Measurements from ENCODE around the gene PPFIBP2. TPM values are rescaled to one million over a fixed set of nuclear protein-coding genes. Genes with fewer than 3 reads are reported as not detected.

The PPFIBP2 gene
- total and polyA plus RNA-seq, 5 experiments from 2014 or later: 2.6 to 88.0 (median 32.2) TPM

GRCh38 chr11:7563281-7563680 lies 49.5 kb downstream of the PPFIBP2 start:
- H3K36me3 Mint-ChIP-seq: peaks cover 18 to 42% (median 32%) of the 10 kb centered on the region in 3 donors
- DNase-seq (no peak), ATAC-seq (no peak)
- peaks cover 0 to 6% (median 0%) of the 10 kb centered on the region in 9 donors for H3K9me3 Mint-ChIP-seq
- H3K4me3 Mint-ChIP-seq: no peak overlapping the region
- peaks cover 0 to 2% (median 1%) of the 10 kb centered on the region in 5 donors for H3K27me3 Mint-ChIP-seq
- POLR2A ChIA-PET: no interaction called here
- no peak overlapping the region for H3K27ac Mint-ChIP-seq
- peaks cover 0 to 6% (median 2%) of the 10 kb centered on the region in 4 donors for H3K4me1 Mint-ChIP-seq

DNA sequence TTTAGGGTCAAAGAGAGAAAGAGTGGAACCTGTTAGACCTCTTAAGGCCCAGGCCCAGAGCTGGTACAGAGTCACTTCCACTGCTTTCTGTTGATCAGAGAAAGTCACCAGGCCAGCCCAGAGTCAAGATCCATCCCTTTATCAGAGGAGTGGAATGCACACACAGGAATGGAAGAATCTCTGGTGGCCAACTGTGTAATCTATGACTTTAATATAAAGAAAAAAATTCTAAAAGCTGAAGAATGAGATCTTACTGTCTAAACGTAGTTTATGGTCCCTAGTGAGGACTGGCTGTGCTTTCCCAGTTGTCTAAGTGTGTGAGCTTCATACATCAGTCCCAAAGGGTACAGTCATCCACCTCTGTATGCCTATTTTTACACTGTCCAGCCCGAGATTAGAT lies 51.0 kb downstream of the PPFIBP2 start:
- Mint-ChIP-seq H3K27ac (no peak overlapping the region), H3K4me1 (peaks cover 0 to 2% (median under 1%) of the 10 kb centered on the region in 4 donors), H3K9me3 (peaks cover 0 to 8% (median 0%) of the 10 kb centered on the region in 9 donors), H3K27me3 (peaks cover 0 to 2% (median 1%) of the 10 kb centered on the region in 5 donors), H3K36me3 (peaks cover 22 to 51% (median 39%) of the 10 kb centered on the region in 3 donors), H3K4me3 (no peak overlapping the region)
- no peak for ATAC-seq
- POLR2A ChIA-PET: no interaction called here
- no peak for DNase-seq

- H3K9me3 Mint-ChIP-seq: peaks cover 0 to 8% (median 0%) of the 10 kb centered on the region in 9 donors
- H3K36me3 Mint-ChIP-seq: peaks cover 25 to 60% (median 39%) of the 10 kb centered on the region in 3 donors
- peaks cover 0 to 13% (median 2%) of the 10 kb centered on the region in 5 donors for H3K27me3 Mint-ChIP-seq
- no peak overlapping the region for H3K4me3 Mint-ChIP-seq
- no peak for ATAC-seq
- H3K27ac Mint-ChIP-seq: no peak overlapping the region
- H3K4me1 Mint-ChIP-seq: peaks cover 0 to 2% (median under 1%) of the 10 kb centered on the region in 4 donors
- no peak for DNase-seq
- POLR2A ChIA-PET: no interaction called here
These were observed 53.5 kb downstream of the PPFIBP2 start for GRCh38 chr11:7567311-7567710.

DNA sequence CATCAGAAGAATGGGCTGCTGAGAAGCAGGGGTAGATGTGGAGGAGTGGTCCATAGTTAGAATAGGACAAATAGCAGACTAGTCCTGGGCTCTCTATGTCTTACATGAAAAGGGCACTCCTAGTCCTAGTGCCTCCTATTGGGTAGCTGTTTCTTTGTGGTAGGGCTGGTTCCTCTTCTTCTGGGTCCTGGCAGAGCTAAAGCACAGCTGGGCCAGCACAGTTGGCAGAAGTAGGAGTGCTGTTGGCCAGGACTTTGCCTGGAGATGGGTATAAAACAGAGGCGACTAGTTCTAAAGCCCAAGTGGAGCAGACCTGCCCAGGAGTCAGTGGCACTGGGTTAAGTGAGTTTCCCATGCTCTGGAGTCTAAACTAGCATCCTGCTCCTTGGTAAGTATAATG lies 55.2 kb downstream of the PPFIBP2 start:
- DNase-seq (no peak), ATAC-seq (no peak)
- H3K27ac Mint-ChIP-seq: peak overlapping the region in 1 of 10 donors; percentile 40
- peaks cover 0 to 8% (median 0%) of the 10 kb centered on the region in 9 donors for H3K9me3 Mint-ChIP-seq
- POLR2A ChIA-PET: no interaction called here
- no peak overlapping the region for H3K4me3 Mint-ChIP-seq
- peaks cover 0 to 19% (median 2%) of the 10 kb centered on the region in 5 donors for H3K27me3 Mint-ChIP-seq
- H3K36me3 Mint-ChIP-seq: peaks cover 25 to 64% (median 34%) of the 10 kb centered on the region in 3 donors
- H3K4me1 Mint-ChIP-seq: peaks cover 0 to 2% (median 0%) of the 10 kb centered on the region in 4 donors

- H3K27me3 Mint-ChIP-seq: peaks cover 0 to 26% (median 10%) of the 10 kb centered on the region in 5 donors
- no peak for DNase-seq
- POLR2A ChIA-PET: no interaction called here
- H3K36me3 Mint-ChIP-seq: peaks cover 20 to 58% (median 33%) of the 10 kb centered on the region in 3 donors
- peaks cover 2 to 8% (median 6%) of the 10 kb centered on the region in 4 donors for H3K4me1 Mint-ChIP-seq
- peaks cover 0 to 8% (median 0%) of the 10 kb centered on the region in 9 donors for H3K9me3 Mint-ChIP-seq
- H3K27ac Mint-ChIP-seq: peak overlapping the region in 1 of 10 donors; percentile 40
- no peak overlapping the region for H3K4me3 Mint-ChIP-seq
- ATAC-seq: no peak
These were observed 56.4 kb downstream of the PPFIBP2 start for GRCh38 chr11:7570241-7570640.

DNA sequence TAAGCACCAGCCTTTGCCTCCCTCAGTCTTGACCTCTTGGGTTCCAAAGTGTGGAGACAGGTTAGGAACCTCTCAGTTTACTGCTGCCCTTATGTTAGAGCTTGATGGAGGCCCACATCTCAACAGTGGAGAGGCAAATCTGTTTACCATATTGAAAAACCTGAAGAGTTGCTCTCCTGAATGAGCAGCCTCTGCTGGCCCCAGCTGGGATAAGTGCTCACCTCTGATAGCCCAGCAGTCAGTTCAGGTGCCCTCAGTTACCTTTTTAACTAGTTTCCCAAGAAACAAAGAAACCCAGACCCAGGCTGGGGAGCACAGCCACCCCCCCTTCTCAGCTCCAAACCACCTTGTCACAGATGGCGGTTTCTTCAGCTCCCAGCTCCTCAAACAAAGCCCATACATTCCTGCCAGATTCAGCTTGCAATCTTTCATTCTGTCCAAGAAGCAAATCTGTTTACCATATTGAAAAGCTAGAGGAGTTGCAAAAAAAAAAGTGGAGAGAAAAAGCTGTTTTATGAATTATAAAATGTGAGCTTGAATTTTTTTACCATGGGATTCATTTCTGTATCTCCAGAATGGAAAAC lies 57.2 kb downstream of the PPFIBP2 start:
- H3K9me3 Mint-ChIP-seq: peaks cover 0 to 8% (median 0%) of the 10 kb centered on the region in 9 donors
- H3K4me3 Mint-ChIP-seq: no peak overlapping the region
- DNase-seq (no peak), ATAC-seq (no peak)
- H3K4me1 Mint-ChIP-seq: peaks cover 5 to 16% (median 14%) of the 10 kb centered on the region in 4 donors
- H3K27me3 Mint-ChIP-seq: peaks cover 0 to 34% (median 15%) of the 10 kb centered on the region in 5 donors
- H3K36me3 Mint-ChIP-seq: peaks cover 17 to 54% (median 26%) of the 10 kb centered on the region in 3 donors
- no peak overlapping the region for H3K27ac Mint-ChIP-seq
- POLR2A ChIA-PET: no interaction called here

GRCh38 chr11:7571640-7572000 lies 57.8 kb downstream of the PPFIBP2 start:
- Mint-ChIP-seq H3K9me3 (peaks cover 0 to 8% (median 0%) of the 10 kb centered on the region in 9 donors), H3K27me3 (peaks cover 0 to 35% (median 15%) of the 10 kb centered on the region in 5 donors), H3K4me1 (peaks cover 6 to 22% (median 19%) of the 10 kb centered on the region in 4 donors), H3K4me3 (peak overlapping the region in 1 of 10 donors; percentile 38), H3K36me3 (peaks cover 17 to 50% (median 23%) of the 10 kb centered on the region in 3 donors), H3K27ac (no peak overlapping the region)
- POLR2A ChIA-PET: no interaction called here
- no peak for ATAC-seq
- DNase-seq: no peak

GRCh38 chr11:7572001-7572712 lies 58.4 kb downstream of the PPFIBP2 start:
- Mint-ChIP-seq H3K27me3 (peaks cover 2 to 40% (median 16%) of the 10 kb centered on the region in 5 donors), H3K4me1 (peaks cover 10 to 27% (median 25%) of the 10 kb centered on the region in 4 donors), H3K27ac (no peak overlapping the region), H3K9me3 (peaks cover 0 to 8% (median 0%) of the 10 kb centered on the region in 9 donors), H3K36me3 (peaks cover 13 to 47% (median 18%) of the 10 kb centered on the region in 3 donors), H3K4me3 (peak overlapping the region in 1 of 10 donors; percentile 38)
- DNase-seq (no peak), ATAC-seq (no peak)
- POLR2A ChIA-PET: no interaction called here

DNA sequence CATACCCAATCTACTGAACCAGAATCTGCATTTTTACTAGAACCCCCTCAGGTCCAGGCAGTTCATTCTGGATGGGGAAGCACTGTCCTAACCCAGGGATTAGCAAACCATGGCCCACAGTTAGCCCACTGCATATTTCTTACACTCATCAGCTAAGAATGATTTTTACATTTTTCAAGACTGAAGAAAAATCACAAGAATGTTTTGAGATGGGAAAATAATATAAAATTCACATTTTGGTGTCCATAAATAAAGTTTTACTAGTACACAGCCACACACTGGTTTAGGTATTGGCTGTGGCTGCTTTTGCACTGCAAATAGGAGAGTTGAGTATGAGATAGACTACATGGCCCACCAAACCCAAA lies 59.4 kb downstream of the PPFIBP2 start:
- peaks cover 20 to 37% (median 35%) of the 10 kb centered on the region in 4 donors for H3K4me1 Mint-ChIP-seq
- no peak overlapping the region for H3K4me3 Mint-ChIP-seq
- DNase-seq (no peak), ATAC-seq (no peak)
- POLR2A ChIA-PET: no interaction called here
- peaks cover under 1 to 46% (median 21%) of the 10 kb centered on the region in 5 donors for H3K27me3 Mint-ChIP-seq
- H3K27ac Mint-ChIP-seq: no peak overlapping the region
- H3K9me3 Mint-ChIP-seq: peaks cover 0 to 5% (median 0%) of the 10 kb centered on the region in 9 donors
- peaks cover 8 to 37% (median 9%) of the 10 kb centered on the region in 3 donors for H3K36me3 Mint-ChIP-seq

DNA sequence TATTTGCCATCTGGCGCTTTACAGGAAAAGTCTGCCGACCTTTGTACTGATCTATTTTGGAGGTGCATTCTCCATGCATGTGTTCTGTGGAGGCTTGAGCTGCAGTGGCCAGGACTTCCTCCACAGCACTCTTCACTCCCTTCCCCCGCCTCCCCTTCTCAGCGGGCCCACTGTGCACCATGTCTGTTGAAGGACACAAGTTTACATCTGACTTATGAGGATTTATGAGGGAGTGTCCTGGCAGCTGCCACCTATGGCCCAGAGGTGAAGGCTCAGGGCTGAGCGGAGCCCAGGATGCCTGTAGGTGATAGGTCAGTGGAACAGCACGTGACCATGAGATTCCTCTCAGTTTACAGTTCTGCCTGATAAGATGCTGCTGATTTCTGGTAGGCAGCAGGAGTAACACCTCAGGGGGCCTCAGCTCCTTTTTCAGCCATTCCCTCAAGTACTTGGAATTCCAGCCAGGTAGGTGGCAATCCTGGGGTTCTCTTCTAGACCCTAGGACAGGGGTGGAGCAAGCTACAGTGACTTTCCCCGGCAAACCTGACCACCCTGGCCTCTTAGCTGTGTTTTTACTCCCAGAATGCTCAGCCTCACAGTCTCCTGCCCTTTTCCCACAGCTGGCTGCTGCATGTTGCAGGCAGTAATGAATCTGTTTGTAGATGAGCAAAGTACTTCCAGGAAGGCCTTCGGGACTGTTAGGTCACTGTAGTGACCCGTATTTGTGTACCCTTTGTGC lies 59.9 kb downstream of the PPFIBP2 start:
- POLR2A ChIA-PET: no interaction called here
- no peak for DNase-seq
- Mint-ChIP-seq H3K36me3 (peaks cover 3 to 32% (median 4%) of the 10 kb centered on the region in 3 donors), H3K27me3 (peaks cover 0 to 47% (median 26%) of the 10 kb centered on the region in 5 donors), H3K4me1 (peaks cover 26 to 43% (median 40%) of the 10 kb centered on the region in 4 donors), H3K9me3 (no peaks in the 10 kb centered on the region), H3K27ac (no peak overlapping the region), H3K4me3 (no peak overlapping the region)
- ATAC-seq: no peak

DNA sequence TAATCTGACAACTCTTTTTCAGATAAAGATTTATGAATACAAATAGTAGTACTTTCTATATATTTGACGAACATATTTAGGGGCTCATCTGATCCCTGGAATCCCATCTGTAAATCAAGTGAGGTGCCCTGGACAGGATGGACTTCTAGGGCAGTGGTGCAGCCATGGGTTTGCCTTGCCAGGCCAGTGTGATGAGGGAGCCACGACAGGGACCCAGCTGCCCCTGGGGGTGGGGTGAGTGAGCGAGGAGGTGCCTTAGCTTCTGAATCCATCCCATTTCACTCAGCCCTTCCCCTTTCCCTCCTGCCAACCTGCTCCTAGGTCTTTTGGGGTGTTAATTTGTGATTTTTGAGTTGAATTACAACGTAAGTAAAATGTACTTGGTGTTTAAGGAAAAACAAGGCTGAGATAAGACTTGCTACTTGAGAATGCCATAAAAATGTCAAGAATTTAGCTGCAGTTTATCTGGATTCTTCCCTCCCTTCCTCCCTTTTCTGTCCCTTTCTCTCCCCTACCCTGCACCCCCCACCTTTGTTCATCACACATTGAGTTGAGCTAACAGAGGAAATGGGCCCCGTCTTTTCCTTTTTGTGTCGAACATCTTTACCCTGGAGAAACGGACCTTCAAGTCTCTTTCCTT lies 60.8 kb downstream of the PPFIBP2 start:
- DNase-seq (no peak), ATAC-seq (no peak)
- H3K27me3 Mint-ChIP-seq: peaks cover 0 to 54% (median 26%) of the 10 kb centered on the region in 5 donors
- no peak overlapping the region for H3K4me3 Mint-ChIP-seq
- no peak overlapping the region for H3K27ac Mint-ChIP-seq
- H3K9me3 Mint-ChIP-seq: no peaks in the 10 kb centered on the region
- POLR2A ChIA-PET: no interaction called here
- peaks cover 28 to 44% (median 43%) of the 10 kb centered on the region in 4 donors for H3K4me1 Mint-ChIP-seq
- H3K36me3 Mint-ChIP-seq: peaks cover 0 to 24% (median 4%) of the 10 kb centered on the region in 3 donors

All from naive thymus-derived CD8-positive, alpha-beta T cell (primary cell).